Adipocyte (in vitro differentiated cells): ENCODE data around the gene GALNT17.

Experiments
- DNase-seq: peaks from one replicate; pipeline ENCODE4 v3.0.0-alpha.2; 2015; ENCODE audit warnings: low read depth
- H3K27me3 ChIP-seq: replicated peaks from 2 replicates; pipeline ENCODE4 v1.7.0; 2013; ENCODE audit warnings: mild to moderate bottlenecking, low read length, moderate library complexity; ENCODE audit not compliant: control insufficient read depth, insufficient read depth
- H3K36me3 ChIP-seq: 2 replicates; pipeline ENCODE4 v1.7.0; 2013; ENCODE audit warnings: low read length, mild to moderate bottlenecking, moderate library complexity; ENCODE audit not compliant: control insufficient read depth, insufficient read depth, severe bottlenecking
- H3K4me1 ChIP-seq: 2 replicates; pipeline ENCODE4 v1.7.0; 2013; ENCODE audit warnings: mild to moderate bottlenecking, low read length, moderate library complexity; ENCODE audit not compliant: control insufficient read depth, insufficient read depth
- H3K4me3 ChIP-seq: 2 replicates; pipeline ENCODE4 v1.7.0; 2013; ENCODE audit warnings: mild to moderate bottlenecking, low read length, moderate library complexity
- H3K9ac ChIP-seq: 2 replicates; pipeline ENCODE4 v1.7.0; 2013; ENCODE audit warnings: mild to moderate bottlenecking, low read length, moderate library complexity
- H3K9me3 ChIP-seq: 2 replicates; pipeline ENCODE4 v1.7.0; 2013; ENCODE audit warnings: mild to moderate bottlenecking, low read length, moderate library complexity; ENCODE audit not compliant: control insufficient read depth

GALNT17 gene

DNA sequence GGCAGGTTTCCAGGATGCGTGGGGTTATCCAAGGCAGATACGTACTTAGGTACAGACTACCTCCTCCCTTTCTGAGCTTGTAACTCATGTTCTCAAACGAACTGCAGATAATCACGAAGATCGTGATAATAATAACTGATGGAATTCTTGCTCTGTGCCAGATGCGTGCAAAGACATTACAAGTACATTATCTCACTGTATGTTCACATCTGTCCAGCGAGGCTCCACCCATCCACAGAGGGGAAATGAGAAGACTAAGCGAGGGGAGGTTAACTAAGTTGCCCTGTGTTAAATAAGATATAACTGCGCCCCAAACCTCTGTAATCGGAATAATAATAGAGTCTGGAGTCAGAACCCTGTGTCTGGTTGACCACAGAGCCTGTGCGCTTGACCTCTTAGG, 1.9 kb downstream of the GALNT17 start:
- Histone ChIP-seq H3K9ac (no peak overlapping the region), H3K9me3 (no peaks in the 10 kb centered on the region), H3K36me3 (no peaks in the 10 kb centered on the region), H3K4me3 (peak overlapping the region; percentile 80), H3K27me3 (peaks cover 19% of the 10 kb centered on the region), H3K4me1 (peaks cover 3% of the 10 kb centered on the region)
- no peak for DNase-seq

DNA sequence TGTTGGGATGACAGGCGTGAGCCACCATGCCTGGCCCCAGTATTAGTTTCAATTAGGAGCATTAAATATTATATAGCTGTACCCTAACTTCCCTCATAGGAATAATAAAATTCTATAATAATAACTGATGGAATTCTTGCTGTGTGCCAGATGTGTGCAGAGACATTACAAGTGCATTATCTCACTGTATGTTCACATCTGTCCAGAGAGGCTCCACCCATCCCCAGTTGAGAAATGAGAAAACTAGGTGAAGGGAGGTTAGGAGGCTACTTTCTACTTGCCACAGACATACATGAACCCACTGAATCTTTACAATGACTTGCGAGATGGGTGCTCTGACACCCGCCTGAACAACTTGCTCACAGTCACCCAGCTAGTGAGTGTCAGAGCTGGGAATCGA, 3.2 kb downstream of the GALNT17 start:
- H3K4me1 ChIP-seq, result peaks cover 3% of the 10 kb centered on the region
- no peak overlapping the region for H3K9ac ChIP-seq
- no peak for DNase-seq
- H3K4me3 ChIP-seq, result no peak overlapping the region
- H3K36me3 ChIP-seq, result no peaks in the 10 kb centered on the region
- no peaks in the 10 kb centered on the region for H3K9me3 ChIP-seq
- H3K27me3 ChIP-seq, result peaks cover 14% of the 10 kb centered on the region

DNA sequence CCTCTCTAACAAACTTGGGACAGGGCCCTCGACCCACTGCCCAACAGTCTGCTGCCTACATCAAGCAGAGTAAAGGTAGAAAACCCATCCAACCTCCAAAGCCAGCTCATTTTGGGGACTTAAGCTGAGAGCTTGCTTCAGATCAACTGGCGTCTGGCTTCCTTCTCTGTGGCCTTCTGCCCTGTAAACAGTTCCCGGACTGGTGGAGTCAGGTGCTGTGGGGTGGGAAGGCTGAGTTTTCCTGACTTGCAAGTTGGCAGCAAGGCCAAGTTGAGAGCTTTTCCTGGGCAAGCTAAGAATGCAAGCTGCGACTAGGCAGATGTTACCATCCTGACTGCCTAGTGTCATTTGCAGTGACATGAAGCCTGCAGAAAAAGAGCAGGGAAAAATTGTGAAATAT, 3.7 kb downstream of the GALNT17 start:
- Histone ChIP-seq H3K27me3 (peaks cover 9% of the 10 kb centered on the region), H3K4me3 (no peak overlapping the region), H3K4me1 (peaks cover 3% of the 10 kb centered on the region), H3K9me3 (no peaks in the 10 kb centered on the region), H3K9ac (no peak overlapping the region), H3K36me3 (no peaks in the 10 kb centered on the region)
- no peak for DNase-seq

DNA sequence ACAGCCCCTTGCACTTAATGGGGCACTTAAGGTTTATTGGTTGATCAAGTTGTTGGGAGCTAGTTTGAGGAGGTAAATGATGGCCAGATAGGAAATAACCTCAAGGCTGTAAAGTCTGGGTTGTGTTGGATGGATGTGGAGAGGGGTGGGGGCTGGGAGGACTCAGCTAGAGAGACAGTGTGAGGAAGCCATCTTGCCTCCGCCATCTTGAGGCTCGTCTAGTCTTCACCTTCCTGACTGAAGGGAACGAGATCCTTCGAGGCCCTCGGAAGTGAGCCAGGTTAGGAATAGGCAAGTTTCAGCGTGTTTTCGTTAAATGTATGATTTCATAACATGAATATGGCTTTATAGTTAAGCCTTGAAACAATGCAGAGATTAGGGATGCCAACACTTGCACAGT, 5.5 kb downstream of the GALNT17 start:
- DNase-seq, result no peak
- H3K4me3 ChIP-seq, result no peak overlapping the region
- no peak overlapping the region for H3K9ac ChIP-seq
- H3K36me3 ChIP-seq, result no peaks in the 10 kb centered on the region
- H3K4me1 ChIP-seq, result no peaks in the 10 kb centered on the region
- peaks cover 6% of the 10 kb centered on the region for H3K27me3 ChIP-seq
- H3K9me3 ChIP-seq, result no peaks in the 10 kb centered on the region

DNA sequence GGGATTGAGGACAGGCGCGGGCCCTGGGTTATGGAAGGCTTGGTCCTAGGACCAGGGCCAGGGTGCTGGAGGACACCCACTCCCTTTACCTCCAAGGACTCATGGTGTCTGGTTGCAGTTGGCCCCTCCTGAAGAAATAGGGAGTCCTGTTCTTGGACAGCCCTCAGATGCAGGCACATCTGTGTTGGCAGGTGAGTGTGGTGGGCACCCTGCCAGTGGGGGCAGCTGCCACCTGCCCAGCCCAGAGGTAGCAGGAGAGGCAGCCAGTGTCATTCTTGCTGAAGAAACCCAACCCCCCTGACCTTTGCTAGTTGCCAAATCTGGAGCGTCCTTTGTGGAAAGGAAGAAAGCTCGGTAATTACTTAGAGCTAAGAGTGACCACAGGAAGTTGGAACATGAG, 8.3 kb downstream of the GALNT17 start:
- Histone ChIP-seq H3K27me3 (no peaks in the 10 kb centered on the region), H3K4me3 (no peak overlapping the region), H3K36me3 (no peaks in the 10 kb centered on the region), H3K4me1 (peaks cover 5% of the 10 kb centered on the region), H3K9me3 (no peaks in the 10 kb centered on the region), H3K9ac (no peak overlapping the region)
- DNase-seq, result no peak

DNA sequence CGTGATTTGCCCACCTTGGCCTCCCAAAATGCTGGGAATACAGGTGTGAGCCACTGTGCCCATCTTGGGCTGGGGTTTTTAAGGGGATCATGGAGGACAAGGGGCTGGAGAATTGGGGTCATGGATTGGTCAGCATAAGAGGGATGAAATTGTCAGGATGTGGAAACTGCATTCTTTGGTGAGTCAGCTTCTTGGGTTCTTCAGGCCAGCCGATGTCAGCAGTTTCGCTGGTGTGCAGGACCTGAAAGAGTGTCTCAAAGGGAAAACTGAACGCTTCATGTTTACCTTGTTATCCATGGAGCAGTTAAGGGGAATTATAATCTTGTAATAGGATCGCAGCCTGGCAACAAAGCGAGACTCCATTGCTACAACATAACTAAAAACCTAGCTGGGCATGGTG, 13.0 kb downstream of the GALNT17 start:
- H3K4me3 ChIP-seq, result no peak overlapping the region
- no peaks in the 10 kb centered on the region for H3K9me3 ChIP-seq
- no peaks in the 10 kb centered on the region for H3K27me3 ChIP-seq
- no peaks in the 10 kb centered on the region for H3K36me3 ChIP-seq
- H3K9ac ChIP-seq, result no peak overlapping the region
- no peak for DNase-seq
- peaks cover 18% of the 10 kb centered on the region for H3K4me1 ChIP-seq

DNA sequence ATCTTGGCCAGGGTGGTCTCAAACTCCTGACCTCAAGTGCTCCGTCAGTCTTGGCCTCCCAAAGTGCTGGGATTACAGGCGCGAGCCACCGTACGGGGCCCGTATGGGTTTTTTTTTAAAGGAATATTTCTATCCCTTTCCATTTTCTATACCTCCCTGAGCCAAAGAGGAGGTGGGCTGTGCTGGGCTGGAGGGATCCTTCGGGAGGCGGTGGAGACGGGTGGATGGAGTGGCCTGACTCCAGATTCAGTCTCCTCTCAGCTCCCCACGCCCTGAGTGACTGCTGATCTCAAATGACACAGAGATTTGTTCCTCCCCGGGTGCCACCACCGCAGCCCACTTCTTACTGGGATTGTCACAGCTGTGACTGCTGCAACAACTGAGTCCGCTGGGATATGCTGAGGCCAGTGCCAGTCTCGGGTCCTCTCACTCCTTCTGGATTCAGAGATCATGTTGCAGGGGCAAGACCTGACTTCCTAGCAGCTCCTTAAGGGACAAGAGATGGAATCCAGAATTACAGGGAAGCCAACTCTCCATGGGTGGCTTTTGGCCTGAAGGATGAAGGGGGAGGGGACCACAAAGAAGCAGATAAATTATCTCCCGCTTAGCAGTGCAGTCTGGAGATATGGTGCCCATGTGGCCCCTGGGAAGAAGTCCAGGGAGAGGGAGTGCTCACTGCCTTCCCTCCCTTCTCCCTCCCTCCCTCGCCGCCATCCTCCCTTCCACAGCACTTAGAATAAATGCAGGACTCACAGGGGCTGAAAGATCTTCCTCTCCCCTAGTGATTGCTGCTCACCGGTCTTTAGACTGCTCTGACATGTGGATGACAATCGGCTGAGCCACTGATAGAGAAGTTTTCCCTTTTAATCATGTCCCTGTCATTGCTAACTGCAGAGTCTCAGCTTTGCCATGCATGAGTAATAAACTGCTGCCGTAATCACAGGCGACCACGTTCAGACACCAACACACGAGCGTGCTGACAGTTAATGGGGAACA, 14.3 kb downstream of the GALNT17 start:
- Histone ChIP-seq H3K4me1 (peaks cover 18% of the 10 kb centered on the region), H3K36me3 (no peaks in the 10 kb centered on the region), H3K9me3 (no peaks in the 10 kb centered on the region), H3K9ac (no peak overlapping the region), H3K4me3 (peak overlapping the region; percentile 37), H3K27me3 (no peaks in the 10 kb centered on the region)
- no peak for DNase-seq

DNA sequence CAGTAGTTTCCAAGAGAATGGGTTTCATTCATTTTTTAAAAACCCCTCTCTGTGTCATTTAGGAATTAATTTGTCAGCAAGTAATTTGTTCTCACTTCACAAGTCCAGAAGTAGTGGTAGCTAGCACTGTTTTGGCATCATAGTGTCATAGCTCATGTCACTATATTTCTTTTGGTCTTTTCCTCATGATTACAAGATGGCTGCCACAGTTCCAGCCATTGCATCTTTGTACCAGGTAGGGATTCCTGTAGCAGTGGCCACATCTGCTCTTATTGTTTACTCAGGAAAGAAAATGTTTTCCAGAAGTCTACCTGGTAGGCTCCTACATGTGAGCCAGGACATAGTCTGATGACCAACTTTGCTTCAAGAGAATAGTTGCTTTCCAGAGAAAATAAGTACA, 16.2 kb downstream of the GALNT17 start:
- H3K4me1 ChIP-seq, result peaks cover 18% of the 10 kb centered on the region
- no peak for DNase-seq
- no peak overlapping the region for H3K4me3 ChIP-seq
- no peaks in the 10 kb centered on the region for H3K36me3 ChIP-seq
- no peak overlapping the region for H3K9ac ChIP-seq
- no peaks in the 10 kb centered on the region for H3K27me3 ChIP-seq
- no peaks in the 10 kb centered on the region for H3K9me3 ChIP-seq

DNA sequence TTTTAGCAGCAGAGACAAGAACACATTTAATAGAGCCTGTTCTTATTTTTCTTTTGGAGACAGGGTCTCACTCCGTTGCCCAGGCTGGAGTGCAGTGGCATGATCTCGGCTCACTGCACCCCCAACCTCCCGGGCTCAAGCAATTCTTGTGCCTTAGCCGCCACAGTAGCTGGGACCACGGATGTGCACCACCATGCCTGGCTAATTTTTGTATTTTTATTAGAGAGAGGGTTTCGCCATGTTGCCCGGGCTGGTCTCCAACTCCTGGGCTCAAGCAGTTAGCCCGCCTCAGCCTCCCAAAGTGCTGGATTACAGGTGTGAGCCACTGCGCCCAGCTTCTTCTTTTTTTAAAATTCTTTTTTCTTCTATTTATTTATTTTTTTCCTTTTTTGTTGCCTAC, 23.3 kb downstream of the GALNT17 start:
- Histone ChIP-seq H3K9ac (no peak overlapping the region), H3K27me3 (no peaks in the 10 kb centered on the region), H3K4me1 (no peaks in the 10 kb centered on the region), H3K4me3 (no peak overlapping the region), H3K9me3 (no peaks in the 10 kb centered on the region), H3K36me3 (no peaks in the 10 kb centered on the region)
- DNase-seq, result no peak

DNA sequence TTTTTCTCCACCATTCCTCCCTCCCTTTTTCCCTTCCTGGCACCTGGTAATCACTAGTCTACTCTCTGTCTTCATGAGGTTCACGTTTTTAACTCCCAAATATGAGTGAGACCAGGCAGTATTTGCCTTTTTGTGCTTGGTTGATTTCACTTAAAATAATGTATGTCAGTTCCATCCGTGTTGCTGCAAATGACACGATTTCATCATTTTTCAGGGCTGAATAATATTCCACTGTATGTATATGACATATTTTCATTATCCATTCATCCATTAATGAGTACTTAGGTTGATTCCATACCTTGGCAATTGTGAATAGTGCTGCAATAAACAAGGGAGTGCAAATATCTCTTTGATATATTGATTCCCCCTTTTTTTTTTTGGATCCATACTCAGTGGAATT, 25.8 kb downstream of the GALNT17 start:
- no peaks in the 10 kb centered on the region for H3K27me3 ChIP-seq
- H3K9ac ChIP-seq, result no peak overlapping the region
- no peak for DNase-seq
- no peaks in the 10 kb centered on the region for H3K9me3 ChIP-seq
- no peaks in the 10 kb centered on the region for H3K4me1 ChIP-seq
- H3K4me3 ChIP-seq, result no peak overlapping the region
- H3K36me3 ChIP-seq, result no peaks in the 10 kb centered on the region

DNA sequence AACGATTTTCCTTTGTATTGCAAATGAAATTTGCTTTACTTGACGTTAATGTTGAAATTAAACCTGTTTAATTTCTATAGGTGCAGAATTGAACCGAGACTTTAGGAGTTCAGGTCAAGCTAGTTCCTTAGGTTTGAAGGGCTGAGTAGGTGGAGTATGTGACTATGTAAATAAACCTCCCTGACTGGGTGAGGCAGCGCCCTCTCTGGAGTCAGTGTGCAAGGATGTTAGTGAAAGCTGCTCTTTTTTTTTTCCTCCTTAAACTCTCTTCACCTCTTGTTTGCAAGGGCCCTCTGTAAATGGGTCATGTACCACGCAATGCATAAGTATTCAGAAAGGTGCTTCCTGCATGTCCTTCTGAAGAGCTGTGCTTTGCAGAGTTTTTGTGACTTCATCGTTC, 33.8 kb downstream of the GALNT17 start:
- no peak for DNase-seq
- no peaks in the 10 kb centered on the region for H3K36me3 ChIP-seq
- no peaks in the 10 kb centered on the region for H3K9me3 ChIP-seq
- H3K27me3 ChIP-seq, result no peaks in the 10 kb centered on the region
- no peak overlapping the region for H3K4me3 ChIP-seq
- H3K4me1 ChIP-seq, result no peaks in the 10 kb centered on the region
- H3K9ac ChIP-seq, result no peak overlapping the region

DNA sequence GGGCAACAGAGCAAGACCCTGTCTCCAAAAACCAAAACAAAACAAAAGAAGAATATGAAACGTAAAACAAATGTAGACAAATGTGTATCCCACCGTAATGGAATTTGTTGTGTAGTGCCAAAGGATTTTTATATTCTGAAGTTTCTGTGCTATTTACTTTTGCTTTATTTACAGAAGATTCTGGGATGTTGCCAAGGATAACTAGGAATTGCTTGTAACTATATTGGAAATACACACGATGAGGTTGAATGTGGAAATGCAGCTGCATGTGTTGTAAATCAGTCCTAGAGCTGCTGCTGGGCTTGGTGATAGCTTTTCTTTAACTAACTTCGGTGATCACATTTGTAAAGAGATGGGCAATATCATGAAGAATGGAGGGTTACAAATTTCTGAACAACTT, 39.5 kb downstream of the GALNT17 start:
- H3K4me3 ChIP-seq, result no peak overlapping the region
- no peaks in the 10 kb centered on the region for H3K9me3 ChIP-seq
- no peaks in the 10 kb centered on the region for H3K27me3 ChIP-seq
- no peaks in the 10 kb centered on the region for H3K4me1 ChIP-seq
- DNase-seq, result no peak
- H3K36me3 ChIP-seq, result no peaks in the 10 kb centered on the region
- H3K9ac ChIP-seq, result no peak overlapping the region
